A673 (cell line): ENCODE data around the gene CLNK. TPM values are rescaled to one million over a fixed set of nuclear protein-coding genes. Genes with fewer than 3 reads are reported as not detected.

Source experiments
- BruUV-seq: library from RNA; stranded (reverse); fragments of 400-500 nt; replicated peaks from 2 replicates; lab custom pipeline; 2021; lab: Mats Ljungman, UMichigan
- CTCF ChIA-PET: fragments of 300-600 bp; sonication (Branson Sonifier 250); formaldehyde crosslinking; loops from one replicate; lab custom pipeline; 2022; ENCODE audit warnings: antibody characterized with exemption; lab: Charles Lee
- POLR2A ChIA-PET: fragments of 300-600 bp; sonication (Branson Sonifier 250); formaldehyde crosslinking; loops from one replicate; lab custom pipeline; 2022; ENCODE audit warnings: antibody characterized with exemption; ENCODE audit not compliant: low non-redundant PET; lab: Charles Lee
- DNase-seq: peaks from one replicate; pipeline ENCODE4 v3.0.0-alpha.2; 2015; ENCODE audit warnings: low spot score
- H3K27ac ChIP-seq: fragments of 200-600 bp; sonication (generic); 2 replicates; pipeline ENCODE4 v1.5.1; 2016; ENCODE audit warnings: mixed run types, low read depth, mild to moderate bottlenecking, mixed read lengths, antibody characterized with exemption, low read length; ENCODE audit not compliant: poor library complexity, severe bottlenecking
- H3K27me3 ChIP-seq: fragments of 200-600 bp; sonication (generic); replicated peaks from 2 replicates; pipeline ENCODE4 v1.6.1; 2017; ENCODE audit warnings: mixed run types, low read depth, mild to moderate bottlenecking, mixed read lengths, antibody characterized with exemption, low read length; ENCODE audit not compliant: insufficient read depth, poor library complexity
- H3K36me3 ChIP-seq: fragments of 200-600 bp; sonication (generic); 2 replicates; pipeline ENCODE4 v1.6.1; 2016; ENCODE audit warnings: mixed run types, mild to moderate bottlenecking, mixed read lengths, antibody characterized with exemption, low read length; ENCODE audit not compliant: insufficient read depth, poor library complexity, severe bottlenecking
- H3K4me1 ChIP-seq: fragments of 200-600 bp; sonication (generic); 2 replicates; pipeline ENCODE4 v1.6.1; 2017; ENCODE audit warnings: mixed run types, mild to moderate bottlenecking, mixed read lengths, antibody characterized with exemption, low read length; ENCODE audit not compliant: insufficient read depth, poor library complexity, severe bottlenecking
- H3K4me3 ChIP-seq: fragments of 200-600 bp; sonication (generic); 2 replicates; pipeline ENCODE4 v1.5.1; 2016; ENCODE audit warnings: low read depth, mixed run types, mild to moderate bottlenecking, mixed read lengths, low read length; ENCODE audit not compliant: poor library complexity, severe bottlenecking
- H3K9me3 ChIP-seq: fragments of 200-600 bp; sonication (generic); 2 replicates; pipeline ENCODE4 v1.6.1; 2016; ENCODE audit warnings: mixed run types, low read depth, mild to moderate bottlenecking, mixed read lengths, antibody characterized with exemption, low read length; ENCODE audit not compliant: poor library complexity, severe bottlenecking
- CTCF ChIP-seq: fragments of 300-800, 200-600 bp; sonication (generic); conservative IDR thresholded peaks from 2 replicates; pipeline ENCODE4 v1.5.1; 2017; ENCODE audit warnings: low read depth, mild to moderate bottlenecking, antibody characterized with exemption, low read length, moderate library complexity, mixed read lengths
- EZH2 ChIP-seq: fragments of 200-600 bp; sonication (generic); IDR thresholded peaks from 2 replicates; pipeline ENCODE4 v1.6.1; 2017; ENCODE audit warnings: borderline replicate concordance, low read depth, mild to moderate bottlenecking, mixed read lengths, antibody characterized with exemption, low read length; ENCODE audit not compliant: poor library complexity, severe bottlenecking
- intact Hi-C: fragments of 100-400 bp; cut with micrococcal nuclease; formaldehyde crosslinking; loops from one replicate; pipeline ENCODE4 v1.10.0; 2022; ENCODE audit not compliant: unreplicated experiment
- total RNA-seq: library from RNA; stranded (reverse); gene quantifications from 2 replicates; pipeline ENCODE4 v1.2.3, GENCODE V29; 2021

Gene CLNK
- total RNA-seq, 1 experiment from 2014 or later: not detected

- CTCF ChIA-PET: no interaction called here
- BruUV-seq: no TSS peak
- POLR2A ChIA-PET: no interaction called here
- H3K27ac ChIP-seq: no peak overlapping the region
- no peak for TF ChIP-seq EZH2
- TF ChIP-seq CTCF: no peak
- DNase-seq: no peak
- H3K36me3 ChIP-seq: no peaks in the 10 kb centered on the region
- H3K27me3 ChIP-seq: no peaks in the 10 kb centered on the region
- intact Hi-C loops: no loop called here
- no peaks in the 10 kb centered on the region for H3K4me1 ChIP-seq
- no peaks in the 10 kb centered on the region for H3K9me3 ChIP-seq
- H3K4me3 ChIP-seq: no peak overlapping the region
Measured at GRCh38 chr4:10606483-10607155, 77.9 kb downstream of the CLNK start.

- H3K4me3 ChIP-seq: no peak overlapping the region
- POLR2A ChIA-PET: interaction anchor here (0.6 kb wide), 1 partner anchor 662 kb away, joined by 5 read pairs; no protein-coding TSS in a partner anchor
- intact Hi-C loops: no loop called here
- no TSS peak for BruUV-seq
- CTCF ChIA-PET: no interaction called here
- peaks cover under 1% of the 10 kb centered on the region for H3K9me3 ChIP-seq
- no peaks in the 10 kb centered on the region for H3K27me3 ChIP-seq
- DNase-seq: no peak
- no peaks in the 10 kb centered on the region for H3K36me3 ChIP-seq
- TF ChIP-seq EZH2 (no peak), CTCF (no peak)
- no peaks in the 10 kb centered on the region for H3K4me1 ChIP-seq
- no peak overlapping the region for H3K27ac ChIP-seq
Measured at GRCh38 chr4:10605746-10606482, 78.7 kb downstream of the CLNK start.

- H3K27me3 ChIP-seq: no peaks in the 10 kb centered on the region
- no peak for TF ChIP-seq CTCF
- no peak for TF ChIP-seq EZH2
- POLR2A ChIA-PET: no interaction called here
- DNase-seq: no peak
- no peak overlapping the region for H3K4me3 ChIP-seq
- CTCF ChIA-PET: no interaction called here
- BruUV-seq: no TSS peak
- H3K36me3 ChIP-seq: no peaks in the 10 kb centered on the region
- H3K4me1 ChIP-seq: no peaks in the 10 kb centered on the region
- intact Hi-C loops: no loop called here
- H3K9me3 ChIP-seq: peaks cover 5% of the 10 kb centered on the region
- H3K27ac ChIP-seq: no peak overlapping the region
Measured at GRCh38 chr4:10605031-10605430, 79.5 kb downstream of the CLNK start.
